ENCODE results near the gene ZBTB40. TPM values are rescaled to one million over a fixed set of nuclear protein-coding genes. Genes with fewer than 3 reads are reported as not detected.

Gene ZBTB40
- polyA plus RNA-seq, 1 of the 3 experiments (the other 2 are of a cell fraction) = 5.0 TPM

- H3K27ac ChIP-seq (ENCODE audit: low read depth in 2 of 2, low read length in 1 of 2) = no peak overlapping the region
- H3K9me2 ChIP-seq = no peaks in the 10 kb centered on the region
- CTCF ChIA-PET = interaction anchor here (0.8 to 8.3 kb wide), 4 partner anchors 9 to 209 kb away, joined by 3 to 49 read pairs (median 14); no protein-coding TSS in a partner anchor
- H3K4me3 ChIP-seq (ENCODE audit: low read depth in 2 of 2, low read length in 1 of 2) = no peak overlapping the region
- no peaks in the 10 kb centered on the region for H3K36me3 ChIP-seq (replicated peaks in 1 of 2; ENCODE audit: control insufficient read depth in 1 of 2, insufficient read depth in 2 of 2, low read length in 1 of 2)
- H3K79me2 ChIP-seq (ENCODE audit: insufficient read depth) = no peaks in the 10 kb centered on the region
- no peak overlapping the region for H2AFZ ChIP-seq (ENCODE audit: low read depth)
- POLR2A ChIA-PET = no interaction called here
- no peak overlapping the region for H3K4me2 ChIP-seq
- H3K4me1 ChIP-seq (ENCODE audit: control insufficient read depth in 1 of 2, insufficient read depth in 2 of 2, low read depth in 1 of 2, low read length in 1 of 2) = no peaks in the 10 kb centered on the region
- no peak overlapping the region for H3K9ac ChIP-seq
- TF ChIP-seq RCOR1 (IDR thresholded peaks at IDR 0.05; ENCODE audit: low read length) (no peak), FOXM1 (IDR thresholded peaks at IDR 0.05; ENCODE audit: low read depth) (no peak), GATA2 (CRISPR knock-in tag; IDR thresholded peaks at IDR 0.05) (no peak), FOSL2 (IDR thresholded peaks at IDR 0.05; ENCODE audit: borderline replicate concordance, low read depth) (no peak), ELF1 (IDR thresholded peaks at IDR 0.05) (no peak), CTCF (IDR thresholded peaks at IDR 0.05) (no peak)
- TF ChIP-seq, protein P1, sequence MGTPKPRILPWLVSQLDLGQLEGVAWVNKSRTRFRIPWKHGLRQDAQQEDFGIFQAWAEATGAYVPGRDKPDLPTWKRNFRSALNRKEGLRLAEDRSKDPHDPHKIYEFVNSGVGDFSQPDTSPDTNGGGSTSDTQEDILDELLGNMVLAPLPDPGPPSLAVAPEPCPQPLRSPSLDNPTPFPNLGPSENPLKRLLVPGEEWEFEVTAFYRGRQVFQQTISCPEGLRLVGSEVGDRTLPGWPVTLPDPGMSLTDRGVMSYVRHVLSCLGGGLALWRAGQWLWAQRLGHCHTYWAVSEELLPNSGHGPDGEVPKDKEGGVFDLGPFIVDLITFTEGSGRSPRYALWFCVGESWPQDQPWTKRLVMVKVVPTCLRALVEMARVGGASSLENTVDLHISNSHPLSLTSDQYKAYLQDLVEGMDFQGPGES (IDR thresholded peaks at IDR 0.05; ENCODE audit: low read depth, low read length) = no peak
- TF ChIP-seq, protein P2, sequence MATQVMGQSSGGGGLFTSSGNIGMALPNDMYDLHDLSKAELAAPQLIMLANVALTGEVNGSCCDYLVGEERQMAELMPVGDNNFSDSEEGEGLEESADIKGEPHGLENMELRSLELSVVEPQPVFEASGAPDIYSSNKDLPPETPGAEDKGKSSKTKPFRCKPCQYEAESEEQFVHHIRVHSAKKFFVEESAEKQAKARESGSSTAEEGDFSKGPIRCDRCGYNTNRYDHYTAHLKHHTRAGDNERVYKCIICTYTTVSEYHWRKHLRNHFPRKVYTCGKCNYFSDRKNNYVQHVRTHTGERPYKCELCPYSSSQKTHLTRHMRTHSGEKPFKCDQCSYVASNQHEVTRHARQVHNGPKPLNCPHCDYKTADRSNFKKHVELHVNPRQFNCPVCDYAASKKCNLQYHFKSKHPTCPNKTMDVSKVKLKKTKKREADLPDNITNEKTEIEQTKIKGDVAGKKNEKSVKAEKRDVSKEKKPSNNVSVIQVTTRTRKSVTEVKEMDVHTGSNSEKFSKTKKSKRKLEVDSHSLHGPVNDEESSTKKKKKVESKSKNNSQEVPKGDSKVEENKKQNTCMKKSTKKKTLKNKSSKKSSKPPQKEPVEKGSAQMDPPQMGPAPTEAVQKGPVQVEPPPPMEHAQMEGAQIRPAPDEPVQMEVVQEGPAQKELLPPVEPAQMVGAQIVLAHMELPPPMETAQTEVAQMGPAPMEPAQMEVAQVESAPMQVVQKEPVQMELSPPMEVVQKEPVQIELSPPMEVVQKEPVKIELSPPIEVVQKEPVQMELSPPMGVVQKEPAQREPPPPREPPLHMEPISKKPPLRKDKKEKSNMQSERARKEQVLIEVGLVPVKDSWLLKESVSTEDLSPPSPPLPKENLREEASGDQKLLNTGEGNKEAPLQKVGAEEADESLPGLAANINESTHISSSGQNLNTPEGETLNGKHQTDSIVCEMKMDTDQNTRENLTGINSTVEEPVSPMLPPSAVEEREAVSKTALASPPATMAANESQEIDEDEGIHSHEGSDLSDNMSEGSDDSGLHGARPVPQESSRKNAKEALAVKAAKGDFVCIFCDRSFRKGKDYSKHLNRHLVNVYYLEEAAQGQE (IDR thresholded peaks at IDR 0.05; ENCODE audit: low read depth, low read length) = no peak
- DNase-seq = no peak
- H3K27me3 ChIP-seq (ENCODE audit: insufficient read depth) = 0 out of 2 replicates have a peak, but pooled peaks cover 5% of the 10 kb centered on the region
- H3F3A ChIP-seq (replicated peaks; ENCODE audit: insufficient read depth) = no peaks in the 10 kb centered on the region
- no peaks in the 10 kb centered on the region for H4K20me1 ChIP-seq (ENCODE audit: insufficient read depth)
- no peaks in the 10 kb centered on the region for H3K9me3 ChIP-seq
Measured at GRCh38 chr1:22431965-22432364, 19.7 kb upstream of the ZBTB40 start.

GRCh38 chr1:22434717-22435116, 16.9 kb upstream of the ZBTB40 start:
- no peaks in the 10 kb centered on the region for H4K20me1 ChIP-seq (ENCODE audit: insufficient read depth)
- TF ChIP-seq, protein P3, sequence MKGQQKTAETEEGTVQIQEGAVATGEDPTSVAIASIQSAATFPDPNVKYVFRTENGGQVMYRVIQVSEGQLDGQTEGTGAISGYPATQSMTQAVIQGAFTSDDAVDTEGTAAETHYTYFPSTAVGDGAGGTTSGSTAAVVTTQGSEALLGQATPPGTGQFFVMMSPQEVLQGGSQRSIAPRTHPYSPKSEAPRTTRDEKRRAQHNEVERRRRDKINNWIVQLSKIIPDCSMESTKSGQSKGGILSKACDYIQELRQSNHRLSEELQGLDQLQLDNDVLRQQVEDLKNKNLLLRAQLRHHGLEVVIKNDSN (IDR thresholded peaks at IDR 0.05; ENCODE audit: borderline replicate concordance, low read depth) = no peak
- H3K4me3 ChIP-seq (ENCODE audit: low read depth in 2 of 2, low read length in 1 of 2) = no peak overlapping the region
- no peak overlapping the region for H3K4me2 ChIP-seq
- H3K9ac ChIP-seq = no peak overlapping the region
- ChIA-PET POLR2A (no interaction called here), CTCF (interaction anchor here (1.4 to 8.3 kb wide), 4 partner anchors 14 to 206 kb away, joined by 4 to 49 read pairs (median 8); no protein-coding TSS in a partner anchor)
- H3K36me3 ChIP-seq (replicated peaks in 1 of 2; ENCODE audit: control insufficient read depth in 1 of 2, insufficient read depth in 2 of 2, low read length in 1 of 2) = no peaks in the 10 kb centered on the region
- H3K9me2 ChIP-seq = no peaks in the 10 kb centered on the region
- no peaks in the 10 kb centered on the region for H3K4me1 ChIP-seq (ENCODE audit: control insufficient read depth in 1 of 2, insufficient read depth in 2 of 2, low read depth in 1 of 2, low read length in 1 of 2)
- no peaks in the 10 kb centered on the region for H3K79me2 ChIP-seq (ENCODE audit: insufficient read depth)
- H3F3A ChIP-seq (replicated peaks; ENCODE audit: insufficient read depth) = no peaks in the 10 kb centered on the region
- no peak overlapping the region for H2AFZ ChIP-seq (ENCODE audit: low read depth)
- 43% methylated on average over 6 of the region's 6 CpGs for WGBS (ENCODE audit: low lambda C conversion rate)
- no peak for DNase-seq
- 0 out of 2 replicates have a peak, but pooled peaks cover 5% of the 10 kb centered on the region for H3K27me3 ChIP-seq (ENCODE audit: insufficient read depth)
- peaks cover 3% of the 10 kb centered on the region; the same call in 1 of the 2 replicates for H3K9me3 ChIP-seq
- no peak overlapping the region for H3K27ac ChIP-seq (ENCODE audit: low read depth in 2 of 2, low read length in 1 of 2)
